Activated CD4-positive, alpha-beta T cell treated with anti-CD3 and anti-CD28 coated beads, Interleukin-2, amount 10 ng/mL, durations not matched to agents 7 days and 5 days (primary cell): ENCODE measurements around the gene TTYH3. TPM values are rescaled to one million over a fixed set of nuclear protein-coding genes. Genes with fewer than 3 reads are reported as not detected.

Source experiments
- CTCF ChIA-PET: fragments of 350-600 bp; sonication (Branson Sonifier 250); formaldehyde crosslinking; loops from one replicate; lab custom pipeline; 2021; ENCODE audit warnings: antibody characterized with exemption; lab: Charles Lee
- POLR2A ChIA-PET: fragments of 350-600 bp; sonication (Branson Sonifier 250); formaldehyde crosslinking; loops from one replicate; lab custom pipeline; 2021; ENCODE audit warnings: antibody characterized with exemption; lab: Charles Lee
- DNase-seq: peaks from one replicate; pipeline ENCODE4 v3.0.0-alpha.2; 2020
- H3K27ac Mint-ChIP-seq: one replicate; pipeline ENCODE4 v1.8.0; 2021; ENCODE audit warnings: mild to moderate bottlenecking, moderate library complexity, mixed read lengths
- H3K27me3 Mint-ChIP-seq: one replicate; pipeline ENCODE4 v1.8.0; 2021; ENCODE audit warnings: mixed read lengths
- H3K36me3 Mint-ChIP-seq: one replicate; pipeline ENCODE4 v1.8.0; 2021; ENCODE audit warnings: low read depth, mixed read lengths
- H3K4me1 Mint-ChIP-seq: one replicate; pipeline ENCODE4 v1.8.0; 2021; ENCODE audit warnings: mixed read lengths
- H3K4me3 Mint-ChIP-seq: one replicate; pipeline ENCODE4 v1.8.0; 2021; ENCODE audit warnings: mild to moderate bottlenecking, moderate library complexity, mixed read lengths
- H3K9me3 Mint-ChIP-seq: one replicate; pipeline ENCODE4 v1.8.0; 2021; ENCODE audit warnings: mixed read lengths
- total RNA-seq, 2 experiments: library from RNA; stranded (reverse); gene quantifications; one replicate each; pipeline ENCODE4 v1.2.3, GENCODE V29; 2021

TTYH3 gene
- total RNA-seq, 2 experiments from 2014 or later: 17.2 to 19.7 TPM

DNA sequence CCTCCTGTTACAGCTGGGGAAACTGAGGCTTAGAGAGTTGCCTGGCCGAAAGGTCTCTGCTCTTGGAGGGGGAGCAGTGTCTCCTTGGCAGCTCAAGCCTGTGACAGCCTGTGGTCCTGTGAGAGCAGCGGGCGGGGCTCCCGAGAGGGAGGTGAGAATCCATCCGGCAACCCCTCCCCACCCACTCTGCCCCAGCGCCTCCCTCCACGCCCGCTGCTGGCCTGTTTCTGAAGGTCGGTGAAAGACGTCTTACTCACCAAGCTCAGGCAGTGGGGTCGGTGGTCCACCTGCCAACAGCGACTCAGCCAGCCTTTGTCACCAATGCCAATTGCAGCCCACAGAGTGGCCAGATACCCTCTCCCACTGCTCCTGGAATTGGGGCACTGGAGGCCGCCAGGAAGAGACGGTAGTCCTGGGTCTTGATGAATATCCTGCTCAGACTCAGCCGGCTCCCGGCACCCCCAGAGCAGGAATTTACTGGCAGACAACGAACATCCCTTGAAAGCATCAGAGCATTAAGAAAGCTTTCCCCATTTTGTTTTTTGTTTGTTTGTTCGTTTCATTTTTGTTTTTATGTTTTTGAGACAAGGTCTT, 7.4 kb upstream of the TTYH3 start:
- CTCF ChIA-PET: interaction anchor here (0.6 kb wide), 1 partner anchor 58 kb away, joined by 4 read pairs; no protein-coding TSS in a partner anchor
- H3K36me3 Mint-ChIP-seq: no peaks in the 10 kb centered on the region
- no peak for DNase-seq
- H3K27me3 Mint-ChIP-seq: peaks cover 4% of the 10 kb centered on the region
- no peak overlapping the region for H3K4me3 Mint-ChIP-seq
- H3K27ac Mint-ChIP-seq: no peak overlapping the region
- H3K9me3 Mint-ChIP-seq: no peaks in the 10 kb centered on the region
- POLR2A ChIA-PET: no interaction called here
- no peaks in the 10 kb centered on the region for H3K4me1 Mint-ChIP-seq

- Mint-ChIP-seq H3K9me3 (no peaks in the 10 kb centered on the region), H3K36me3 (no peaks in the 10 kb centered on the region), H3K4me3 (no peak overlapping the region), H3K27me3 (peaks cover 4% of the 10 kb centered on the region), H3K4me1 (peaks cover 5% of the 10 kb centered on the region), H3K27ac (no peak overlapping the region)
- DNase-seq: no peak
- ChIA-PET CTCF (interaction anchor here (1.1 to 1.6 kb wide), 3 partner anchors 10 to 32 kb away, joined by 3 to 4 read pairs (median 3); no protein-coding TSS in a partner anchor), POLR2A (no interaction called here)
Observed at GRCh38 chr7:2626498-2627117, 5.2 kb upstream of the TTYH3 start.

- Mint-ChIP-seq H3K9me3 (no peaks in the 10 kb centered on the region), H3K27ac (no peak overlapping the region), H3K4me3 (no peak overlapping the region), H3K36me3 (no peaks in the 10 kb centered on the region), H3K4me1 (peaks cover 7% of the 10 kb centered on the region), H3K27me3 (peaks cover 4% of the 10 kb centered on the region)
- no peak for DNase-seq
- POLR2A ChIA-PET: no interaction called here
- CTCF ChIA-PET: interaction anchor here (1.4 to 1.6 kb wide), 2 partner anchors 9 to 11 kb away, joined by 4 read pairs; no protein-coding TSS in a partner anchor
Observed at GRCh38 chr7:2627258-2628129, 4.3 kb upstream of the TTYH3 start.

DNA sequence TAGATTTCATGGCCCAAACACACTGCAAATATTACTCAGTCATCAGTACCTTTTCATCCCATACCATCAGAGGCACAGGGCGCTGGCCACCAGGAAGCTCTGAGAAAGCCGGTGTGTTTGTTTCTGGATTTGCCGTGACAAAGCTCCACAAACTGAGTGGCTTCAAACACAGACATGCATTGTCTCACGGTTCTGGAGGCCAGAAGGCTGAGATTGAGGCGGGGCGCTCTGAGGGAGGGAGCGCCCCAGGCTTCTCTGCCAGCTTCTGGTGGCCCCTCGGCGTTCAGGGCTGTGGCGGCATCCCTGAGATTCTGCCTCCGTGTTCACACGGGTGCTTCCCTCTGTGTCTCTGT, 3.7 kb upstream of the TTYH3 start:
- Mint-ChIP-seq H3K27me3 (peaks cover 4% of the 10 kb centered on the region), H3K36me3 (no peaks in the 10 kb centered on the region), H3K4me1 (peaks cover 10% of the 10 kb centered on the region), H3K4me3 (no peak overlapping the region), H3K9me3 (no peaks in the 10 kb centered on the region), H3K27ac (no peak overlapping the region)
- DNase-seq: no peak
- ChIA-PET CTCF (interaction anchor here (1.4 kb wide), 1 partner anchor 10 kb away, joined by 4 read pairs; no protein-coding TSS in a partner anchor), POLR2A (no interaction called here)

DNA sequence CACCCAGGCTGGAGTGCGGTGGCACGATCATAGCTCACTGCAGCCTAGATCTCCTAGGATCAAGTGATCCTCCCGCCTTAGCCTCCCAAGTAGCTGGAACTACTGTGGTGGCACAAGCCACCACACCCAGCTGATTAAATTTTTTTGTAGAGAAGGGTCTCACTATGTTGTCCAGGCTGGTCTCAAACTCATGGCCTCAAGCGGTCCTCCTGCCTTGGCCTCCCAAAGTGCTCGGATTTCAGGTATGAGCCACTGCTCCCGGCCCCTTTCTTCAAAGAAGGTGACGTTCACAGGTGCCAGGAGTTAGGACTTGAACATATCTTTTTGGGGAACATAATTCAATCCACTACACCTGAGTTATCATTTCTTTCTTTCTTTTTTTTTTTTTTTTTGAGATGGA, 2.9 kb upstream of the TTYH3 start:
- H3K4me3 Mint-ChIP-seq: no peak overlapping the region
- H3K4me1 Mint-ChIP-seq: peaks cover 16% of the 10 kb centered on the region
- H3K36me3 Mint-ChIP-seq: no peaks in the 10 kb centered on the region
- ChIA-PET POLR2A (no interaction called here), CTCF (no interaction called here)
- H3K27me3 Mint-ChIP-seq: peaks cover 4% of the 10 kb centered on the region
- H3K9me3 Mint-ChIP-seq: no peaks in the 10 kb centered on the region
- no peak overlapping the region for H3K27ac Mint-ChIP-seq
- no peak for DNase-seq

DNA sequence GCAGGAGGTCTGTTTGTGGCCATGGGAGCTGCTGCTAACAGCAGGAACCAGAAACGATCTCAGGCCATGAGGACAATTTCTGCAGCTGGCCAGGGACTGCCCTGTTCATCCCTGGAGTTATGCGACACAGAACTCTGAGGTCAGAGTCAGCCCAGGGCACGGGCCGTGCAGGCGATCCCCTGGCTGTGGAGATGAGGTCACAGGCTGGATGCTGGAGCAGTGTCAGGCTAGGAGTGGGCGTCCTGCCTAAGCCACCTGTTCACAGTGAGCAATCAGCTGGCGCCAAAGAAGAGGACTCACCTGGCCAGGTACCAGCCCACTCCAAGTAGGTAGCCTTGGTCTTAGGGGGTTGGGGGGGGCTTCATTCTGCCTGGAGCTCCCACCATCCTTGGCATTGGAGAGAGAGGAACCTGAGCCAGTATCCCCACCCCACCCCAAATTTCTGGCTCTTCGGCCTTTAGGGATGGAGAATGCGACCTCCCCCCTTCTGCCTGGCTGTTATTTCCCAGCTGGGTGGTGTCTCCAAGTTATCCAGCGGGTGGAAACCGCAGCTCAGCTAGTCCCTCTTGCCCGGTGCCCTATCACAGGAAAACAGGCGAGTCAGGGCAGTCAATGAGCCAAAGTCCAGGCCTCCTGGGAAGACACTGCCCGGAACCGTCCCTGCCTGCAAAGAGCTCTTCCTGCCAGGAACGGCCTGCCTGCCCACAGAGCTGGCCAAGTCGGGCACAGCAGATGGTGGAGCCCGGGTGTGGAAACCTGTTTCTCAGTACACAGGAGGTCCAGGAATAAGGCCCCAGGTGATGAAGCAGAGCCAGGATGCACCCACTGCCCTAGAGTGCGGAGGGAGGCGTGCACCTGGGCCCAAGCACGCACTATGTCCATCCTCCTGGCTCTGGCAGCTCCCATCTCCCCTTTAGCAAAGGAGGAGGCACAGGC, 1.8 kb upstream of the TTYH3 start:
- ChIA-PET POLR2A (no interaction called here), CTCF (interaction anchor here (0.9 to 1.7 kb wide), 4 partner anchors 14 to 80 kb away, joined by 3 to 5 read pairs (median 4); no protein-coding TSS in a partner anchor)
- DNase-seq: no peak
- Mint-ChIP-seq H3K9me3 (no peaks in the 10 kb centered on the region), H3K27ac (no peak overlapping the region), H3K4me3 (no peak overlapping the region), H3K27me3 (peaks cover 4% of the 10 kb centered on the region), H3K36me3 (no peaks in the 10 kb centered on the region), H3K4me1 (peaks cover 20% of the 10 kb centered on the region)

- Mint-ChIP-seq H3K36me3 (no peaks in the 10 kb centered on the region), H3K27me3 (no peaks in the 10 kb centered on the region), H3K27ac (peak overlapping the region; percentile 80), H3K4me3 (peak overlapping the region; percentile 81), H3K9me3 (no peaks in the 10 kb centered on the region), H3K4me1 (peaks cover 20% of the 10 kb centered on the region)
- POLR2A ChIA-PET: no interaction called here
- DNase-seq: peak; percentile 43
- CTCF ChIA-PET: interaction anchor here (1.3 kb wide), 1 partner anchor 81 kb away, joined by 3 read pairs; no protein-coding TSS in a partner anchor
Observed at GRCh38 chr7:2632733-2633537, 1.1 kb downstream of the TTYH3 start.

GRCh38 chr7:2633538-2634266, 1.9 kb downstream of the TTYH3 start:
- CTCF ChIA-PET: interaction anchor here (1.1 to 1.4 kb wide), 3 partner anchors 15 to 80 kb away, joined by 3 read pairs; no protein-coding TSS in a partner anchor
- POLR2A ChIA-PET: no interaction called here
- peak overlapping the region; percentile 81 for H3K4me3 Mint-ChIP-seq
- H3K27me3 Mint-ChIP-seq: no peaks in the 10 kb centered on the region
- DNase-seq: no peak
- no peaks in the 10 kb centered on the region for H3K36me3 Mint-ChIP-seq
- H3K4me1 Mint-ChIP-seq: peaks cover 20% of the 10 kb centered on the region
- H3K9me3 Mint-ChIP-seq: no peaks in the 10 kb centered on the region
- H3K27ac Mint-ChIP-seq: peak overlapping the region; percentile 80

- CTCF ChIA-PET: interaction anchor here (1.1 to 1.4 kb wide), 2 partner anchors 14 to 20 kb away, joined by 3 read pairs; no protein-coding TSS in a partner anchor
Observed at GRCh38 chr7:2634267-2635145, 2.7 kb downstream of the TTYH3 start.

DNA sequence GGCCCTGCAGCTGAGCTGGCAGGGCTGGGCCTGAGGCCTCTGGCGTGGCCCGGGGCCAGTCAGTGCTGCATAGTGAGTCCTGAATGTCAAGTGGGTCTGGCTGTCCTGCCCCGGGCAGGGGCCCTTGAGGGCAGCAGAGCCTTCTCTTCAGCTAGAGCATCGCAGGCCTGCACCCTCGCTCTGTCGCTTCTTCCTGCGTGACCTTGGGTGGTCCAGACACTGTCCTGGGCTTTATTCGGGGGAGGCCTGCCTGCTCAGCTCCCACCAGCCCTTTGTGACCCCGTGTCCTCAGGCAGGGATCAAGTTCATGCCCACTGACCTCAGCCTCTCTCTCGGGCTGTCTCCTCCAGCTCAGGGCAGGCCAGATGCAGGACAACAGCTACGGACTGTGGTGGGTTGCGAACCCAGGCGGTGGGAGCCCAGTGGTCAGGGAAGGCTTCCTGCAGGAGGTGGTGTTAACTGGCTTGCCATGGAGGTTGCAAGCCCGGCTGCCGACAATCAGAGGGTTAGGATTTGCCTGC, 3.4 kb downstream of the TTYH3 start:
- no peaks in the 10 kb centered on the region for H3K27me3 Mint-ChIP-seq
- no peak overlapping the region for H3K4me3 Mint-ChIP-seq
- POLR2A ChIA-PET: interaction anchor here (0.6 kb wide), 1 partner anchor 717 kb away, joined by 5 read pairs; no protein-coding TSS in a partner anchor
- no peak for DNase-seq
- peaks cover 20% of the 10 kb centered on the region for H3K4me1 Mint-ChIP-seq
- H3K36me3 Mint-ChIP-seq: no peaks in the 10 kb centered on the region
- CTCF ChIA-PET: interaction anchor here (0.6 to 1.4 kb wide), 3 partner anchors 13 to 21 kb away, joined by 3 read pairs; no protein-coding TSS in a partner anchor
- no peak overlapping the region for H3K27ac Mint-ChIP-seq
- no peaks in the 10 kb centered on the region for H3K9me3 Mint-ChIP-seq

More at GRCh38 chr7:2634267-2635145, 2.7 kb downstream of the TTYH3 start:
- no peak for DNase-seq
- H3K27me3 Mint-ChIP-seq: no peaks in the 10 kb centered on the region
- no peaks in the 10 kb centered on the region for H3K36me3 Mint-ChIP-seq
- H3K9me3 Mint-ChIP-seq: no peaks in the 10 kb centered on the region
- peak overlapping the region; percentile 81 for H3K4me3 Mint-ChIP-seq
- peaks cover 20% of the 10 kb centered on the region for H3K4me1 Mint-ChIP-seq
- POLR2A ChIA-PET: interaction anchor here (0.6 kb wide), 1 partner anchor 718 kb away, joined by 5 read pairs; no protein-coding TSS in a partner anchor
- peak overlapping the region; percentile 2 for H3K27ac Mint-ChIP-seq
